GM10266 (cell line): Measurements from ENCODE around the gene TUBB1.

Source experiments
- DNase-seq: peaks from one replicate; pipeline ENCODE4 v3.0.0; 2012; ENCODE audit errors: extremely low spot score
- CTCF ChIP-seq: IDR thresholded peaks from 2 replicates; pipeline ENCODE4 v1.5.1; 2012; ENCODE audit warnings: mild to moderate bottlenecking, low read depth; ENCODE audit not compliant: control insufficient read depth, insufficient read depth; ENCODE audit errors: missing control alignments

The TUBB1 gene

GRCh38 chr20:58997141-58997770, 22.0 kb upstream of the TUBB1 start:
- no peak for DNase-seq
- no peak for TF ChIP-seq CTCF

- DNase-seq: no peak
- no peak for TF ChIP-seq CTCF
Measured at GRCh38 chr20:58998656-58999055, 20.6 kb upstream of the TUBB1 start.

- no peak for DNase-seq
- TF ChIP-seq CTCF: no peak
Measured at GRCh38 chr20:59000326-59000725, 18.9 kb upstream of the TUBB1 start.

GRCh38 chr20:59001068-59001448, 18.2 kb upstream of the TUBB1 start:
- DNase-seq: no peak
- no peak for TF ChIP-seq CTCF

- TF ChIP-seq CTCF: no peak
- no peak for DNase-seq
Measured at GRCh38 chr20:59001449-59002171, 17.6 kb upstream of the TUBB1 start.

- no peak for TF ChIP-seq CTCF
- DNase-seq: no peak
Measured at GRCh38 chr20:59002388-59002787, 16.8 kb upstream of the TUBB1 start.

GRCh38 chr20:59002874-59003399, 16.3 kb upstream of the TUBB1 start:
- DNase-seq: no peak
- no peak for TF ChIP-seq CTCF
